Stimulated activated CD4-positive, alpha-beta T cell treated with anti-CD3 and anti-CD28 coated beads, Interleukin-4, amount 100 ng/mL, for 4 hours (primary cell): ENCODE results near the gene MTA1.

Experiments
- DNase-seq, 2 experiments: peaks; one replicate each; pipeline ENCODE4 v3.0.0-alpha.2; 2020

MTA1 gene

DNA sequence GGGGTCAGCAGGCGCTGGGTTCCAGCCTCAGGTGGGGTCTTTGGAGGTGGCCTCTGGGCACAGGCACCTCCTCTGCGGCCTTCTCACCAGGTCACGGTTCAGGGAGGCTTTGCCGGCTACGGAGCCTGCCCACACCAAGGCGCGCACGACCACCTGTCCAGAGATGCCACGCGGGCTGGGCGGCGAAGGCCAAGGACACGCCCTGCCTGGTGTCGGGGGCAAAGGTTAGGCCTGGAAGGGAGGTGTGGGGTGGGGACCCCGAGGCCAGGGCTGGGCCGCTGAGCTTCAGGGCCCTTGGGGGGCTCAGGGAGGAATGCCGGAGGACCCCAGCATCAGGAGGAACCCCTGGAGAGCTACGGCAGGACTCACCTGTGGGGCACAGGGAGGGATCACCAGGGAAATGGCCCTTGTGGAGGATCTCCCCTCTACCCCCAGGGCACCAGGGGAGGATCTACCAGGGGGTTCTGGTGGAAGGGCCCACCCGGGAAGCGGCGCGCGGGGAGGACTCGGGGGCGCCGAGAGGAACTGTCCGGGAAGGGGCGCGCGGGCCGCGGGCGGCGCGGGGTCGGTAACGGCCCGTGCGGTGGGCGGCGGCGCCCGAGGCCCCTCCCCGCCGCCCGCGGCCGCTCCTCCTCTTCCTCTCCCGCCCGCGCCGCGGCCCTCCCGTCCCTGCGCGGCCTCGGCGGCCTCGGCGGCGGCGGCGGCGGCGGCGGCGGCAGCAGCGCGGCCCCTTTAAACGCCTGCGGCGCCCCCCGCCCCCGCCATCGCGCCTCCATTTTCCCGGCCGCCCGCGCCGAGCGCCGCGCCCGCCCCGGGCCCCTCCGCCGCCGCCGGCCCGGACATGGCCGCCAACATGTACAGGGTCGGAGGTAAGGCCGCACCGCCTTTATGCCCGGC, at the start of gene MTA1:
Gene MTA1 (plus strand): TSS at position 633 of the 897 bp plus-strand sequence. CDS start 209 bp downstream, at position 842.
- peak; percentile 35 to 66 for DNase-seq

DNA sequence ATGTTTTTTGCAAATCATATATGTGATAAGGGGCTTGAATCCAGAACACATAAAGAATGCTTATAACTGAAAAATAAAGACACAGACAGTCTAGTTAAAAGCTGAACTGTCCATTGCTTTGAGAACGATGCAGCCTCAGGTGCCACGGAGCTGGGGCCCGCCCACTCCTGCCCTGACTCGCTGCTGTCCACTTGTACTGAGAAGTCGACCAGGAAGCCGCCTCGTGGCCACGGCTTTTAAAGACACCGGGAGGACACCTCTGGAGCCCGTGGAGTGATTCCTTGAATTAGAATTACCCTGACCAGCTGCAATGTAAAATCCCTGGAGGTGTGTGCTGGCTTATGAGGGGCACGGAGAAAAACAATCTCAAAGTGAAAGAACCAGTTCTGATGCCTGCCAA, 45.2 kb upstream of the MTA1 start:
- DNase-seq = no peak

DNA sequence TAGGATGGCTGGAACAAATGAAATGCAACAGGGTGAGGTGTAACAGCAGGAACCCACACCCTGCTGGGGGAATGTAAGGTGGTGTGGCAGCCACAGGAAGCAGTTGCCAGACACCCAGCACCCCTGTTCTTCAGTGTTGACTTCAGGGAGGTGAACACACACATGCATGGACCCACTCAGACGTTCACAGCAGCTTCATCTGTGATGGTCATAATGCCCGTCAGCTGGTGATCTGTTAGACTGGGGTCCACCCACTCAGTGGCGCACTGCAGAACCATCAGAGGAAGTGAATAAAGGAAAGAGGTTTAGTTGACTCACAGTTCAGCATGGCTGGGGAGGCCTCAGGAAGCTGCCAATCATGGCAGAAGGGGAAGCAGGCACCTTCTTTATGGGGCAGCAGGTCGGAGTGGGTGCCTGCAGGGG, 44.0 kb upstream of the MTA1 start:
- peak; percentile 15 to 33 for DNase-seq

DNA sequence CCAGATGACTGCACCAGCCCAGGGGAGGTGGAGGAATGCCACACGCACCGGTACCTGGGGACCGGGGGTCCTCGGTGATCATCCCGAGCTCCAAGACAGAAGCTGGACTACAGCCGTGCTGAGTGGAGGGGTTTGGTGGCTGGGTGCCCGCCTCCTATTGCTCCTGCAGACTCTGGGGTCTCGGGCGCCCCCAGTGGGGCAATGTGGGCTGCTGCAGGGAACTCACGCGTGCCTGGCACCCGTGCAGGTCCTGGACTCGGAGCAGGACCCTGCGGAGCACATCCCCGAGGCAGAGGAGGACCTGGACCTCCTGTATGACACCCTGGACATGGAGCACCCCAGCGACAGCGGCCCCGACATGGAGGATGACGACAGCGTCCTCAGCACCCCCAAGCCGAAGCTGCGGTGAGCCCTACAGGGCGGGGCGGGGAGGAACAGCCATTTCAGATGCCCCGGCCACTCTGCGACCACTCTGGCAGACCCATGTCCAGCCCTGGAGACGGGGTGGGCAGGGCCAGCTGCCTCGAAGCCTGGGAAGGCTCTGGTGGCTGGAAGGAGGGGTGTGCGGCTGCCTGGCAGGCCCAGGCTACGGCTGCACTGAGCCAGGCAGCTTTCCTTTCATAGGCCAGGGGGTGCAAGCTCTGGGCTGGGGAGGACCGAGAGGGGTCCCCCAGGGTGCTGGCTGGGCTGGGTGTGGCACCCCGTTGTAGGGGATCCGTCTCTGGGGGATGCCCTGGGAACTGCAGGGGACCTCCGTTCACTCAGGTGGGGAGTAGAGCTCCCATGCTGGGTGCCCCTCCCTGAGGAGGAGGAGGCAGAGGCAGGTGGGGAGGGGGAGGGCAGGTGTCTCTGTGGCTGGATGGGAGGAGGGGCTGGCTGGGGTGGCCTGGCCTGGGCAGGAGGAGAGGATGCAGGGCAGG, 42.8 kb upstream of the MTA1 start:
- no peak for DNase-seq

DNA sequence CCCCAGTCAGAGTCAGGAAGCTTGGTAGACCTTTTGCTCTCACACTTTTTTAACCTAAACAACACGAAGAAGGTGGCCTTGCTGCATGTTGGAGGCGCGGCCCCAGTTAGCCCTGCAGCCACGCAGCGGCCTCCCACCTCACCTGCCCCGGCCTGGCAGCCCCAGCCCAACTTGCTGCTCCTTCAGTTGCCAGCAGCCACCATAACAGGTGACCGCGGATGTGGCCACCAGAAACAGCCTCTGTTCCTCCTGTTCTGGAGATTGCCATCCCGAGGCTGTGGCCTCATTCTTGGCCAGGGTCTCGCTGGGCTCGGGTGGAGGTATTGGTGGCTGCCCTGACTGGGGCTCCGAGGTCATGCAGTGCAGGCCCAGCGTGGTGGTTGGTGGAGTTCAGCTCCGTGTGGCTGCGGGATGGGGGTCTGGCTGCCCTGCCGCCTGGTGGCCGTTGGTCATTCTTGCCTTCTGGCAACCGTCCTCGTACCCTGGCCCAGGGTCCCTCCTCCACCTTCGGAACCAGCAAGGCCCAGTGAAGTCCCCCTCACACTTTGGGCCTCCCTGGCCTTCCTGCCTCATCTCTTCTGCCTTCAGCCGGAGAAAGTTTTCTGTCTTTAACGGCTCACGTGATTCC, 42.0 kb upstream of the MTA1 start:
- DNase-seq = no peak

DNA sequence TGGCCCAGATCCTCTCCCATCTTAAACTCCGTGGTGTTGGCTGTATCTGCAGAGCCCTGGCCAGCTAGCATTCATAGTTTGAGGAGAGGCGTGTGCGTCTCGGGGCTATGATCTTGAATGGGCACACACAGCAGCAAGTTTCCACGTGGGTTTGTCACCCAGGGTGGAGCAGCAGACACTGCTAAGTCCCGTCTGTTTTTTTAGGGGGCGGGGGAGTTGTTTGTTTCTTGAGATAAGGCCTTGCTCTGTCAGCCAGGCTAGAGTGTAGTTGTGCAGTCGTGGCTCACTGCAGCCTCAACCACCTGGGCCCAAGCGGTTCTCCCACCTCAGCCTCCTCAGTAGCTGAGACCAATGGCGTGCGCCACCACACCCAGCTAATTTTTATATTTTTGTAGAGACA, 41.4 kb upstream of the MTA1 start:
- DNase-seq = no peak

DNA sequence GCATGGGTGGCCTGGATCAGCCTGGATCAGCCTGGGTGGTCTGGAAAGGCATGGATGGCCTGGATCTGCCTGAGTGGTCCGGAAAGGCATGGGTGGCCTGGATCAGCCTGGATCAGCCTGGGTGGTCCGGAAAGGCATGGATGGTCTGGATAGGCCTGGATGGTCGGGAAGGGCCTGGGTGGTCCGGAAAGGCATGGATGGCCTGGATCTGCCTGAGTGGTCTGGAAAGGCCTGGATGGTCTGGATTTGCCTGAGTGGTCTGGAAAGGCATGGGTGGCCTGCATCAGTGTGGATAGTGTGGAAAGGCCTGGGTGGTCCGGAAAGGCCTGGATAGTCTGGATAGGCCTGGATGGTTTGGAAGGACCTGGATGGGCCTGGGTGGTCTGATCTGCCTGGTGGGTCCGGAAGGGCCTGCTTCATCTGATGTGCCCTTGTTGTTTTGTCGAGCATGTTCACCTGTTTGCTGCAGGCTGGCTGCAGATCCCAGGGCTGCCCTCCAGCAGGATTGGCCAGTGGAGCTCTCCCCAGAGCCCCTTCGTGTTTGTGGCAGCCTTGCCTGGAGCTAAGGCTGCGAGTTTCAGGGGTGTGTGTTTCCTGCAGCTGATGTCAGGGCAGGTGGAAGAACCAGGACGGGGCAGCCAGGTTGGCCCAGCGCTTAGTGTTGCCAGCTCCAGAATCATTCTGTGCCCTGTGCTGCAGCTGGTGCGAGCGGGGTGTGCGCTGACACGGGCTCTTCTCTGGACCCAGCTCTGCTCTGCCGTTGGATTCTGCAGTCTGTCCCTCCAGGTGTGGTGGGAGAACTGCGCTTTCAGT, 40.5 kb upstream of the MTA1 start:
- no peak for DNase-seq

DNA sequence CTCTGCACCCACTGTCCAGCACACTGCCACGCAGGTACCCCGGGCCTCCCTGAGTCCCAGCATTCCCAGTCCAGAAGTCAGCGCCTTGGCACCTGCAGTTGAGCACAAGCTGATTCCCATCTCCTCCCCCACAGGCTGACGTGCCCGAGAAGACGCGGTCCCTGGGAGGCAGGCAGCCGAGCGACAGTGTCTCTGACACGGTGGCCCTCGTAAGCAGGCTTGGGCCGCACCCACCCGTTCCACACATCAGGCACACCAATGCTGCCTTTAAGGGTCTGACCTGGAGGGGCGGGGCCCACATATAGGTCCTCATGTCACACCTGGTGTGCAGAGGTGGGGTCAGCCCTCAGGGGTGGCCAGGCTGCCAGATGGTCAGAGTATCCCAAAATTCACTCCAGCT, 39.7 kb upstream of the MTA1 start:
- no peak for DNase-seq

DNA sequence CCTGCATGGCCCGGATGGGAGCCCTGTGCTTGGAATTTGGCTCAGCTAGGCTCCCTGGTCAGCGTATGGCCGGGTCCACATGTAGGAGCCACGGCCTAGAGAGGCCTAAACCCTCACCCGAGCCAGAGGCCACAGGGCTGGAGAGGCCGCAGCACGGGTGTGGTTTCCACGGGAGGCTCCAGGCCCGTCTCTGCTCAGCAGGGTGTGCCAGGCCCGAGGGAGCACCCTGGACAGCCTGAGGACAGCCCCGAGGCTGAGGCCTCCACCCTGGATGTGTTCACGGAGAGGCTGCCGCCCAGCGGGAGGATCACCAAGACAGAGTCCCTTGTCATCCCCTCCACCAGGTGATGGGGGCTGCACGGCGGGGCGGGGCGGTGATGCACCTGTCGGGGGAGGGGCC, 38.9 kb upstream of the MTA1 start:
- DNase-seq = no peak

DNA sequence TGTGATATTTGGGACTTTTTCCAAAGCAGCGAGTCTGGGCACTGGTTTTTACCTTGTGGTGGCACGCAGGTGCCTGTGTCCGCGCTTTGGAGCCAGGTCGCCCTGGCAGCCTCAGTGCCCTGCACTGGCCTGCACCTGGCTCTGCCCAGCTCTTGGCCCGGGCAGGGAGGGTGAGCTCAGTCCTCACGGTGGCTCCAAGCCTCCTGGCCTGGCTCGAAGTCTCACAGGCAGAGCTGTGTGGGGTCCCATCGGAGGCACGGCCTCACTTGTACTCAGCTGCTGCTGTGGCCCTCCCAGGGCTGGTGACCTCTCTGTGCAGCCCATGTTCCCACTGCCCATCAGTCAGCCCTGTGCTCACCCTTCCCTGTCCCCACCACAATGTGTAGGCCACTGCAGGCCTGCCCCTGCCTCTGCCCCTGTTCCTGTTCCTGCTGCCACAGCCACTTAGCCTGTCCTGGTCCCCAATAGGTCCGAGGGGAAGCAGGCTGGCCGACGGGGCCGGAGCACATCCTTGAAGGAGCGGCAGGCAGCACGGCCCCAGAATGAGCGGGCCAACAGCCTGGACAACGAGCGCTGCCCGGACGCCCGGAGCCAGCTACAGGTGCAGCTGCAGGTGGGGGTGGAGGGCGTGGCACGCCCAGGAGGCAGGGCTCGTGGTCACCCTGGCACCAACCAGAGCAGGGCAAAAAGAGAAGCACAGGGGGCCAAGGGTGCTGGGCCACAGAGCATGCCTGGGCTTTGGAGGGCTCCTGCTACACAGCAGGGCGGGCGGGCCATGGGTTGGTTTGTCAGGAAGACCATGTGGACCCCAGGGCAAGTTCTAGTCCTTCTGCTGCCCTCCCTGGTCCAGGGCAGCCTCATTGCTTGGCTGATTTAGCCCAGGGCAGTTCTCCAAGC, 37.9 kb upstream of the MTA1 start:
- no peak for DNase-seq

DNA sequence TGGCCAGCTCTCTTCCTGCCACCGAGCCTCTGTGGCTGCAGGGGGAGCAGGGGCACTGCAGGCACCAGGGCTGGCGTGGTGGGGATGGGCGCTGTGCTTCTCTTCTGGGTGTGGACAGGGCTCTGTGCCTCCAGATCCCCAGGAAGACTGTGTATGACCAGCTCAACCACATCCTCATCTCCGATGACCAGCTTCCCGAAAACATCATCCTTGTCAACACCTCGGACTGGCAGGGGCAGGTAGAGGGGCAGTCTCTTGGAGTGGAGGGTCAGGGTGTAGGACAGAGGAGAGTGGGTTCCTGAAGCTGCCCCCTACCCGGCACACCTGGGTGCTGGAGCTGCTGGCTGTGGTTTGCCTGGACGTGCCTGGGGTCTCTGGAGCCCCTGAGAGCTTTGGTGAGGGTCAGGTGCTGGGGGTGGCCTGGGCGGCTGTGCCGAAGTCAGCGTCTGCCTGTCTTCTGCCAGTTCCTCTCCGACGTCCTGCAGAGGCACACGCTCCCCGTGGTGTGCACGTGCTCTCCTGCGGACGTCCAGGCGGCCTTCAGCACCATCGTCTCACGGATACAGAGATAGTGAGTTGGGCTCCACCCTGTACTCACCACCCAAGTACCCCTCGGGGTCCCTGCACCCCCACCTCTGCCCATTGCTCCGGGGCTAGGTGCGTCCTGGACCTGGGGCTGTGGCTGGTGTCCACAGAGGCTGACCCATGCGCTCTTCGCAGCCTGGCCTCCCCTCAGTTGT, 37.1 kb upstream of the MTA1 start:
- DNase-seq = no peak

DNA sequence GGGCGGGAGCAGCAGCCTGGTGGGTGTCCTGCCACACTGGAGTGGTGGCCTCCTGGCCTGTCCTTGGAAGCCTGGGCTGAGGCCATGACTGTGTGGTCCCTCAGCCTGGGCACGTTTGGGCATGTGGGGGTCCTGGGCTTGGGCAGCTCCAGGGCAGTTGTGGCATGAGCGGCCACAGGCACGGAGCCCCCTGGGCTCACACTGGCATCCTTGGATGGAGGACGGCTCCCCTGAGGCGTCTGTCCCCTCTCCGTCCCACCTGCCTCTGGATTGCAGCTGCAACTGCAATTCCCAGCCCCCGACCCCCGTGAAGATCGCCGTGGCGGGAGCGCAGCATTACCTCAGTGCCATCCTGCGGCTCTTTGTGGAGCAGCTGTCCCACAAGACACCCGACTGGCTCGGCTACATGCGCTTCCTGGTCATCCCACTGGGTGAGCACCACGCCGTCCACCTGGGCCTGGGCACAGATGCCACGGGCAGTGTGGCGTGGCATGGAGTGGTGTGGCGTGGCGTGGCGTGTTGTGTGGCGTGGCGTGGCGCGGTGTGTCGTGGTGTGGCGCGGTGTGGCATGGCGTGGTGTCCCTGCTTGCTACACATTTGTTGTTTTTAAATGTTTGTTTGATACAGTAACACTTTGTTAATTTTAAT, 36.4 kb upstream of the MTA1 start:
- DNase-seq = no peak

DNA sequence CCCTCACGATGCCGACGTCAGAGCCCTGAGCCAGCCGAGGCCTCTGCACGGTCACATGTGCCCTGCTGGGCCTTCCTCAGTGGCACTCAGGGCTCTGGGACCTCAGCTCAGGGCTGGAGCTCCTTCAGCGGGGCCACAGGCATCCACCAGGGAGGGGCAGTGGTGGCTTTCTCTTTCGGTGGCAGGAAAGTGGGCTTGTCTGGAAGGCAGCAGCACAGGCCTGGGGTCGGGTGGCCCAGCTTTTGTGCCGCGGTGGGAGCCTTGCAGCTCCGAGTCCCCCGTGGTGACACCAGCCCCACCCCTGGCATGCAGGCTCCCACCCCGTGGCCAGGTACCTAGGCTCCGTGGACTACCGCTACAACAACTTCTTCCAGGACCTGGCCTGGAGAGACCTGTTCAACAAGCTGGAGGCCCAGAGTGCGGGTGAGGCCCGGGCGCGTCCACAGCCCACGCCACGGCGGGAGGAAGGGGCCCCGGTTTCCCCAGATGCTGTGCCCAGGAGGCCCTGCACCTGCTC, 35.5 kb upstream of the MTA1 start:
- DNase-seq = no peak

DNA sequence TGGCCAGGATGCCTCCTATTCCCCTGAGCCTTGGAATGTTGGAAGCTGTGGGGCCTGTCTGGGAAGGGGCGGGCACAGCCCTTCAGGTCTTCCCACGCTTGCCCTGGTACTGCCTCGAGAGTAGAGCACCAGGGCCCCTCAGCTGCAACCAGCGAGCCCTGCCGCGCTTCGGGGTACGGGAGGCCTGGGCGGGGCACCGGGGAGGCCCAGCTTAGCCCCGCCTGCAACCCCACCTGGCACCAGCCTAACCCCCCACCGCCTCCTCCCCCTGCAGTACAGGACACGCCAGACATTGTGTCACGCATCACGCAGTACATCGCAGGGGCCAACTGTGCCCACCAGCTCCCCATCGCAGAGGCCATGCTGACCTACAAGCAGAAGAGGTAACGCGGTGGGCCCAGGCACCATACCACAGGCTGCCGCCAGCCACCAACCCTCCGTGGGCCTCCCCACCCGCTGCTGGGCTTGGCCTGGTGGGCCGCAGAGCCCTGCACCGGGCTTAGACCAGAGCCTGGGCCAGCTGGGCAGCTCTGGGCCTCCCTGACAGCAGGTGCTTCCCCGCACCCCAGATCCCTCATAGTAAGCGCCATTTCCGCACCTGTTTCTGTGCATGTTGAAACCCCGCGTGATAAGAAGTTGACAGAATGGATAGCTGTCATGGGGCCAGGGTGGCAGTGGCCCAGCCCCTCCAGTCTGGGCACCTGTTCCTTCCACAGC, 34.9 kb upstream of the MTA1 start:
- no peak for DNase-seq

DNA sequence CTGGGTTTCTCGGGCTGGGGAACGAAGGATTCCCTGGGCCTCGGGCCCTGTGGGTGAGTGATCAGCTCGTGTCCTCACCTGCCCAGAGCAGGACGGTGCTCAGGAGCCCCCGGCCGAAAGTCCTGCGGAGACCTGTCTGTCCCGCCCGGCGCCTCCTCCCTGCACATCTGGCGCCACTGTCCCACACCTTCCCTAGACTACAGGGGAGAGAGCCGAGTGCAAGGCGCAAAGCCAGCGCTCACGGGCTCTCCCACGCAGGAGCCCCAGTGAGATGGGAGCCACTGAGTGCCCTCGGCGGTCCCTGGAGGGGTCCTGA, 34.3 kb upstream of the MTA1 start:
- DNase-seq = no peak

DNA sequence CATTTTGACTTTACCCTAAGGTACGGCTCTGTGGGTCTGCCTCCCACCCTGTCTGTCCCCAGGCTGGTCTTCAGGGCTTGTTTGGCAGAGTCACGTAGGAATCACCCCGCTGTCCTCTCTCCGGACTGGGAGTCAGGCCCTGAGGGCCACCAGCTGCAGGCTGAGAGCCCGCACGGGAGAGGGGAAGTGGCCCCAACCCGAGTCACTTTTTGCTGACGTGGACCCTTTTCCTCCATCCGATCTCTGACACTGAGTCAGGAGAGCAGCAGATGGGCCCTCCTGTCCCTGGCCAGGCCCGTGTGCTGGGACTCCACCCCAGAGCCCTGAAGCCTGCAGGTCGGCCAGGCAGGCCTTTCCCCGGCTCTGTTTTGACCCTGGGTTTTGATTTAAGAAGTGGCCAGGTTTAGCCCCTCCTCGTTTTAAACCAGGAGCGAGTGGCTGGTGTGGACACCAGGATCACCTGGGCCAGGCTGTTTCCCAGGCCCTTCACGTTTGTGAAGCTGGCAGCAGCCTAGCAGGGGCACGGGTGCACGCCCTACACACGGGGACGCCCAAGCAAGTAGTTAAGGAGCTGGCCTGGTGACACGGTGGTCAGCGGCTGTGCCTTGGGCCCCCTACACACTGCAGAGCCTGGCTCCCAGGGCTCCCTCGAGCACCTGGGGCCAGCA, 33.8 kb upstream of the MTA1 start:
- no peak for DNase-seq

DNA sequence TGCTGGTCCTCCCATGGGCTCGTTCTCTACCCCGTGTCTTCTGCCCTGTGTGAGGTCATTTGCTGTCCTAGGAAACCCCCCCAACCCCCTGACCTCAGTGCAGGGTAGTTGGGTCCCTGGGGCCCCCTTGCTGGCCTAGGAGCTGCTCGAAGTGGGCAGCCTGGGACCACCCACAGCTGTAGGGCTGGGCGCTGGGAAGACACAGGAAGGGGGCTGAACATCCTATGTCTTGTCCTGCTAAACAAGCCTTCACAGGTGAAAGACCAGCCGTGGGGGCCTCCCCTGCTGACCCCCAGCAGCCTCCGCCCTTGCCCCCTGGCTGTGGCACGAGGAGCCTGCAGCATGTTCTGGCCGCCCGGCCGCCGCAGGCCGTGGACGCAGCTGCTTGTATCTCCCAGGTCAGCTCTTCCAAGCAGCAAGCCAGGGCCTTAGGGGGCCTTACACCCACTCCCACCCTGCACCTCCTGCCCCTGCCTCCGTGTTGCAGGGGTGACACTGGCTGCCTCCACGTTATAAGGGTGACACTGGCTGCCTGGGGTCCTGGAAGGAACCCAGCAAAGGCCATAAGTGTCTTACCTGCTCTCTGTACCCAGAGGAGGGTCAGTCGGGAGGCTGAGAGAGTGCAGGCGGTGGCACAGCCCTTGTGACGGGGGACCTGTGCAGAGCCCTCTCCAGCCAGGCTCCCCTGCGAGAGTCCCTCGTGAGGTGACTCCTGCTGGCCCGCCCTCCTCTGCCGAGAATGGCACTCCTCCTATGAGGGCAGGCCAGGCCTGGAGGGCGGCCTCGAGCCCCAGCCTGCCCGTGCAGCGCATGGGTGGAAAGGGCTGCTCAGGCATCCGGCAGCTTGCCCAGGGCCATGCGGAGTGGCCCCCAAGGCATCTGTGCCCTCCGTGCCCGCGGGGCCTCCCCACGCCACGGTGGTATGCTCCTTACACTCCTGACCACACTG, 32.8 kb upstream of the MTA1 start:
- DNase-seq = no peak

DNA sequence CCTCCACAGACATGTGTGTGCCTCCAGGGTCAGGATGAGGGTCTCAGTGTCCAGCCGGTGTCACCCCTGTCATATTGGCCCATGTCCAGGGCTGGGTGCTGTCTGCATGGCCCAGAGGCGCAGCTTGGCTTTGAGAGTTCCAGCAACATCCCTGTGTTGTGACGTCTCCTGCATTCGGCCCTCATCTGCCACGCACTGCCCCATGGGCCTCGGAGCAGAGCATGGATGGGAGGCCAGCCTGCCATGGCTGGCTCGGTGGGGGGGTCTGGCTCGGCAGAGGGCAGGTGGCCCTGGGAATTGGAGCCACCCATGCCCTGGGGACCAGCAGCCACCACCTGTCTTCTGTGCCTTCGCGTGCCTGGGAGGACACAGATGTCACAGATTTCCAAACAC, 32.1 kb upstream of the MTA1 start:
- DNase-seq = no peak
